Measurements from ENCODE around the gene TDG.

- TF ChIP-seq CTCF (IDR thresholded peaks at IDR 0.05; ENCODE audit: low read length): no peak
- no peak for TF ChIP-seq EZH2 (optimal IDR thresholded peaks at IDR 0.05; ENCODE audit: low read depth, low read length)
These were observed 3.7 kb downstream of the TDG start for GRCh38 chr12:103969391-103969790.
